Left lung (tissue), 10 donors: ENCODE data around the gene SLC6A11. TPM values are rescaled to one million over a fixed set of nuclear protein-coding genes. Genes with fewer than 3 reads are reported as not detected.
A peak's percentile ranks its signal among the peaks of the same experiment; 100 is the strongest.

Source experiments
- ATAC-seq: fragments of 200-7000 bp; cut with Tn5 transposase; one replicate; pipeline ENCODE4 v1.9.1; 2020; ENCODE audit warnings: moderate library complexity
- DNase-seq, 4 donors: peaks; one replicate each; pipeline ENCODE4 v3.0.0-alpha.2; 2013 to 2020
- H3K27ac ChIP-seq, 2 donors: fragments of 200-600 bp; sonication (generic) in 1 of 2; one replicate each; pipeline versions ENCODE4 v1.5.0 to v1.8.0; 2020 to 2021
- H3K27me3 ChIP-seq, 2 donors: fragments of 200-600 bp; sonication (generic) in 1 of 2; one replicate each; pipeline versions ENCODE4 v1.5.0 to v1.8.0; 2020 to 2021
- H3K36me3 ChIP-seq, 2 donors: fragments of 200-600 bp; sonication (generic) in 1 of 2; one replicate each; pipeline versions ENCODE4 v1.5.0 to v1.8.0; 2020 to 2021
- H3K4me1 ChIP-seq, 2 donors: fragments of 200-600 bp; one replicate each; pipeline ENCODE4 v1.8.0; 2021
- H3K4me3 ChIP-seq, 2 donors: fragments of 200-600 bp; sonication (generic) in 1 of 2; one replicate each; pipeline versions ENCODE4 v1.5.0 to v1.8.0; 2020 to 2021; ENCODE audit warnings: mild to moderate bottlenecking in 1 of 2
- H3K9me3 ChIP-seq, 2 donors: fragments of 200-600 bp; sonication (generic) in 1 of 2; one replicate each; pipeline versions ENCODE4 v1.5.0 to v1.8.0; 2020 to 2021
- CTCF ChIP-seq, 2 donors: fragments of 200-600 bp; sonication (generic) in 1 of 2; IDR thresholded peaks; one replicate each; pipeline versions ENCODE4 v1.5.0 to v1.8.0; 2021; ENCODE audit warnings: antibody characterized with exemption in 2 of 2
- intact Hi-C, 2 donors: fragments of 100-400 bp; cut with DNase I; formaldehyde crosslinking; loops; one replicate each; pipeline versions ENCODE4 v1.11.2 to v1.14.2; 2022
- polyA plus RNA-seq, 6 donors: library from polyadenylated mRNA; unstranded; fragments of 120-200 nt; gene quantifications; one replicate each; pipeline ENCODE4 v1.2.1, GENCODE V29; 2013; ENCODE audit not compliant: insufficient read length in 6 of 6
- total RNA-seq, 2 donors: library from RNA; stranded (reverse); fragmentation: NEBNext Ultra II Directional; extraction: Animal tissue kit (Norgen Biotek cat#: 25700); gene quantifications; one replicate each; pipeline ENCODE4 v1.2.1, GENCODE V29; 2021
- donor health status: DM: no; HTN: yes; CAD: no.
- donor health status: DM: no; HTN: no; CAD: no.

The SLC6A11 gene
- total and polyA plus RNA-seq, 8 donors: 0.07 to 0.31 (median 0.18) TPM; not detected in 2

GRCh38 chr3:10926811-10927521 is 110.9 kb downstream of the SLC6A11 start:
- no peak overlapping the region for H3K4me3 ChIP-seq
- H3K4me1 ChIP-seq: no peaks in the 10 kb centered on the region
- DNase-seq (peak in 1 of 4 donors; percentile 9), ATAC-seq (peak; percentile 21)
- TF ChIP-seq CTCF (IDR thresholded peaks at IDR 0.05): no peak
- peaks cover 0 to 7% of the 10 kb centered on the region in 2 donors for H3K27me3 ChIP-seq
- intact Hi-C loops: no loop called here
- no peak overlapping the region for H3K27ac ChIP-seq
- no peaks in the 10 kb centered on the region for H3K36me3 ChIP-seq
- peaks cover 0 to 2% of the 10 kb centered on the region in 2 donors for H3K9me3 ChIP-seq

GRCh38 chr3:10927551-10927950 is 111.5 kb downstream of the SLC6A11 start:
- ATAC-seq: no peak
- H3K4me3 ChIP-seq: no peak overlapping the region
- intact Hi-C loops: no loop called here
- H3K4me1 ChIP-seq: no peaks in the 10 kb centered on the region
- H3K36me3 ChIP-seq: no peaks in the 10 kb centered on the region
- H3K27me3 ChIP-seq: peaks cover 0 to 7% of the 10 kb centered on the region in 2 donors
- no peaks in the 10 kb centered on the region for H3K9me3 ChIP-seq
- no peak overlapping the region for H3K27ac ChIP-seq
- DNase-seq: no peak
- TF ChIP-seq CTCF (IDR thresholded peaks at IDR 0.05): no peak

- no peak overlapping the region for H3K27ac ChIP-seq
- ATAC-seq: no peak
These were observed 112.5 kb downstream of the SLC6A11 start for GRCh38 chr3:10928407-10928960.

GRCh38 chr3:10928961-10929471 is 113.0 kb downstream of the SLC6A11 start:
- H3K4me3 ChIP-seq: no peak overlapping the region
- H3K27me3 ChIP-seq: no peaks in the 10 kb centered on the region
- intact Hi-C loops: no loop called here
- H3K36me3 ChIP-seq: no peaks in the 10 kb centered on the region
- TF ChIP-seq CTCF (IDR thresholded peaks at IDR 0.05): no peak
- H3K9me3 ChIP-seq: no peaks in the 10 kb centered on the region
- no peaks in the 10 kb centered on the region for H3K4me1 ChIP-seq
- DNase-seq: no peak
- H3K27ac ChIP-seq: no peak overlapping the region
- ATAC-seq: no peak

More at GRCh38 chr3:10928407-10928960, 112.5 kb downstream of the SLC6A11 start:
- no peak overlapping the region for H3K4me3 ChIP-seq
- intact Hi-C loops: no loop called here
- H3K9me3 ChIP-seq: no peaks in the 10 kb centered on the region
- no peak for TF ChIP-seq CTCF (IDR thresholded peaks at IDR 0.05)
- no peak for DNase-seq
- no peaks in the 10 kb centered on the region for H3K27me3 ChIP-seq
- no peaks in the 10 kb centered on the region for H3K36me3 ChIP-seq
- H3K4me1 ChIP-seq: no peaks in the 10 kb centered on the region

GRCh38 chr3:10929978-10930665 is 114.1 kb downstream of the SLC6A11 start:
- H3K4me1 ChIP-seq: no peaks in the 10 kb centered on the region
- ATAC-seq: no peak
- H3K4me3 ChIP-seq: no peak overlapping the region
- no peak for DNase-seq
- H3K9me3 ChIP-seq: no peaks in the 10 kb centered on the region
- no peaks in the 10 kb centered on the region for H3K36me3 ChIP-seq
- H3K27me3 ChIP-seq: no peaks in the 10 kb centered on the region
- no peak for TF ChIP-seq CTCF (IDR thresholded peaks at IDR 0.05)
- intact Hi-C loops: no loop called here
- H3K27ac ChIP-seq: no peak overlapping the region
